Activated CD4-positive, alpha-beta memory T cell treated with anti-CD3 and anti-CD28 coated beads, Interleukin-2, amount 10 ng/mL, durations not matched to agents 7 days and 5 days (primary cell): ENCODE measurements around the gene TMPRSS6. TPM values are rescaled to one million over a fixed set of nuclear protein-coding genes. Genes with fewer than 3 reads are reported as not detected.
"Not testable (repeated sequence)": the region's sequence is repeated elsewhere in the genome, so short reads cannot be mapped to it uniquely, and the experiment has no call there.

Experiments used
- CTCF ChIA-PET: fragments of 350-600 bp; sonication (Branson Sonifier 250); formaldehyde crosslinking; loops from one replicate; lab custom pipeline; 2021; ENCODE audit warnings: antibody characterized with exemption, inconsistent platforms; lab: Charles Lee
- POLR2A ChIA-PET: fragments of 350-600 bp; sonication (Branson Sonifier 250); formaldehyde crosslinking; loops from one replicate; lab custom pipeline; 2021; ENCODE audit warnings: antibody characterized with exemption; lab: Charles Lee
- DNase-seq: peaks from one replicate; pipeline ENCODE4 v3.0.0-alpha.2; 2020
- H3K27ac Mint-ChIP-seq: one replicate; pipeline ENCODE4 v1.8.0; 2021; ENCODE audit warnings: mild to moderate bottlenecking, mixed read lengths
- H3K27me3 Mint-ChIP-seq: one replicate; pipeline ENCODE4 v1.8.0; 2021; ENCODE audit warnings: mixed read lengths
- H3K36me3 Mint-ChIP-seq: one replicate; pipeline ENCODE4 v1.8.0; 2021; ENCODE audit warnings: low read depth, mixed read lengths
- H3K4me1 Mint-ChIP-seq: one replicate; pipeline ENCODE4 v1.8.0; 2021; ENCODE audit warnings: mixed read lengths
- H3K4me3 Mint-ChIP-seq: one replicate; pipeline ENCODE4 v1.8.0; 2021; ENCODE audit warnings: mild to moderate bottlenecking, mixed read lengths
- H3K9me3 Mint-ChIP-seq: one replicate; pipeline ENCODE4 v1.8.0; 2021; ENCODE audit warnings: mixed read lengths
- total RNA-seq, 2 experiments: library from RNA; stranded (reverse); gene quantifications; one replicate each; pipeline ENCODE4 v1.2.3, GENCODE V29; 2021

TMPRSS6 gene
- total RNA-seq, 2 experiments from 2014 or later = 14.0 to 14.7 TPM

- Mint-ChIP-seq H3K9me3 (no peaks in the 10 kb centered on the region), H3K27me3 (no peaks in the 10 kb centered on the region), H3K36me3 (peaks cover 9% of the 10 kb centered on the region), H3K4me1 (peaks cover 87% of the 10 kb centered on the region), H3K27ac (peak overlapping the region; percentile 100), H3K4me3 (peak overlapping the region; percentile 70)
- DNase-seq = peak; percentile 34
- ChIA-PET CTCF (interaction anchor here (1.1 to 5.2 kb wide), 18 partner anchors 10 to 487 kb away, joined by 3 to 81 read pairs (median 6); partner anchors contain the start of genes IL2RB, KCTD17 and RAC2), POLR2A (interaction anchor here (0.9 to 6.2 kb wide), 21 partner anchors 8 to 304 kb away, joined by 3 to 194 read pairs (median 7); partner anchors contain the start of genes IL2RB, KCTD17, MPST and RAC2)
These were observed 29.1 kb downstream of the TMPRSS6 start for GRCh38 chr22:37080438-37080837.

- peak overlapping the region; percentile 100 for H3K27ac Mint-ChIP-seq
- CTCF ChIA-PET = interaction anchor here (0.8 to 5.2 kb wide), 26 partner anchors 11 to 488 kb away, joined by 3 to 81 read pairs (median 4); partner anchors contain the start of genes IL2RB, KCTD17 and RAC2
- H3K4me1 Mint-ChIP-seq = peaks cover 86% of the 10 kb centered on the region
- no peaks in the 10 kb centered on the region for H3K9me3 Mint-ChIP-seq
- no peaks in the 10 kb centered on the region for H3K27me3 Mint-ChIP-seq
- POLR2A ChIA-PET = interaction anchor here (0.8 to 6.2 kb wide), 26 partner anchors 9 to 826 kb away, joined by 3 to 194 read pairs (median 4); partner anchors contain the start of genes IL2RB, KCTD17, MPST and NCF4
- H3K36me3 Mint-ChIP-seq = peaks cover 9% of the 10 kb centered on the region
- H3K4me3 Mint-ChIP-seq = peak overlapping the region; percentile 70
- DNase-seq = peak; percentile 95
These were observed 29.8 kb downstream of the TMPRSS6 start for GRCh38 chr22:37079668-37080171.

GRCh38 chr22:37079158-37079557, 30.4 kb downstream of the TMPRSS6 start:
- Mint-ChIP-seq H3K4me1 (peaks cover 81% of the 10 kb centered on the region), H3K27ac (peak overlapping the region; percentile 100), H3K9me3 (no peaks in the 10 kb centered on the region), H3K36me3 (peaks cover 9% of the 10 kb centered on the region), H3K27me3 (no peaks in the 10 kb centered on the region), H3K4me3 (peak overlapping the region; percentile 70)
- CTCF ChIA-PET = interaction anchor here (0.8 to 5.2 kb wide), 25 partner anchors 11 to 488 kb away, joined by 3 to 81 read pairs (median 4); partner anchors contain the start of genes IL2RB, KCTD17 and RAC2
- DNase-seq = peak; percentile 39
- POLR2A ChIA-PET = interaction anchor here (0.8 to 6.2 kb wide), 22 partner anchors 10 to 825 kb away, joined by 3 to 194 read pairs (median 7); partner anchors contain the start of genes IL2RB, KCTD17, MPST and NCF4

GRCh38 chr22:37077802-37078448, 31.6 kb downstream of the TMPRSS6 start:
- Mint-ChIP-seq H3K4me3 (peak overlapping the region; percentile 1), H3K27ac (peak overlapping the region; percentile 100), H3K36me3 (peaks cover 3% of the 10 kb centered on the region), H3K9me3 (no peaks in the 10 kb centered on the region), H3K4me1 (peaks cover 68% of the 10 kb centered on the region), H3K27me3 (no peaks in the 10 kb centered on the region)
- POLR2A ChIA-PET = interaction anchor here (0.7 to 6.2 kb wide), 8 partner anchors 45 to 128 kb away, joined by 3 to 194 read pairs (median 28); partner anchors contain the start of gene IL2RB
- DNase-seq = peak; percentile 88
- CTCF ChIA-PET = interaction anchor here (0.9 to 5.2 kb wide), 10 partner anchors 11 to 183 kb away, joined by 3 to 81 read pairs (median 4); partner anchors contain the start of gene KCTD17

- Mint-ChIP-seq H3K27ac (no peak overlapping the region), H3K9me3 (no peaks in the 10 kb centered on the region), H3K4me3 (no peak overlapping the region), H3K27me3 (no peaks in the 10 kb centered on the region), H3K4me1 (peaks cover 48% of the 10 kb centered on the region), H3K36me3 (no peaks in the 10 kb centered on the region)
- ChIA-PET POLR2A (interaction anchor here (1.0 to 1.9 kb wide), 9 partner anchors 47 to 153 kb away, joined by 3 to 11 read pairs (median 4); partner anchors contain the start of gene IL2RB), CTCF (interaction anchor here (0.6 to 2.5 kb wide), 7 partner anchors 46 to 499 kb away, joined by 3 to 15 read pairs (median 5); no protein-coding TSS in a partner anchor)
- no peak for DNase-seq
These were observed 33.6 kb downstream of the TMPRSS6 start for GRCh38 chr22:37075822-37076433.

- H3K36me3 Mint-ChIP-seq = no peaks in the 10 kb centered on the region
- ChIA-PET POLR2A (interaction anchor here (1.1 kb wide), 1 partner anchor 52 kb away, joined by 3 read pairs; no protein-coding TSS in a partner anchor), CTCF (interaction anchor here (0.6 to 2.5 kb wide), 2 partner anchors 87 to 125 kb away, joined by 3 to 9 read pairs; no protein-coding TSS in a partner anchor)
- H3K4me3 Mint-ChIP-seq = no peak overlapping the region
- no peak overlapping the region for H3K27ac Mint-ChIP-seq
- H3K27me3 Mint-ChIP-seq = peaks cover 1% of the 10 kb centered on the region
- no peak for DNase-seq
- H3K4me1 Mint-ChIP-seq = peaks cover 40% of the 10 kb centered on the region
- H3K9me3 Mint-ChIP-seq = no peaks in the 10 kb centered on the region
These were observed 34.5 kb downstream of the TMPRSS6 start for GRCh38 chr22:37075046-37075445.

GRCh38 chr22:37074537-37074936, 35.0 kb downstream of the TMPRSS6 start:
- no peak for DNase-seq
- no peaks in the 10 kb centered on the region for H3K36me3 Mint-ChIP-seq
- POLR2A ChIA-PET = no interaction called here
- CTCF ChIA-PET = interaction anchor here (0.6 to 1.5 kb wide), 2 partner anchors 76 to 125 kb away, joined by 3 read pairs; no protein-coding TSS in a partner anchor
- no peaks in the 10 kb centered on the region for H3K9me3 Mint-ChIP-seq
- H3K4me1 Mint-ChIP-seq = peaks cover 34% of the 10 kb centered on the region
- H3K27ac Mint-ChIP-seq = no peak overlapping the region
- no peak overlapping the region for H3K4me3 Mint-ChIP-seq
- H3K27me3 Mint-ChIP-seq = peaks cover 5% of the 10 kb centered on the region

GRCh38 chr22:37072673-37073072, 36.8 kb downstream of the TMPRSS6 start:
- Mint-ChIP-seq H3K27me3 (peaks cover 14% of the 10 kb centered on the region), H3K27ac (no peak overlapping the region), H3K36me3 (no peaks in the 10 kb centered on the region), H3K4me3 (no peak overlapping the region), H3K9me3 (no peaks in the 10 kb centered on the region), H3K4me1 (peaks cover 17% of the 10 kb centered on the region)
- no peak for DNase-seq
- CTCF ChIA-PET = interaction anchor here (1.1 kb wide), 1 partner anchor 127 kb away, joined by 3 read pairs; no protein-coding TSS in a partner anchor
- POLR2A ChIA-PET = no interaction called here

GRCh38 chr22:37071850-37072592, 37.5 kb downstream of the TMPRSS6 start:
- H3K27ac Mint-ChIP-seq, H3K36me3 Mint-ChIP-seq, H3K9me3 Mint-ChIP-seq, H3K4me3 Mint-ChIP-seq, CTCF ChIA-PET, DNase-seq, POLR2A ChIA-PET: not testable (repeated sequence)
- Mint-ChIP-seq H3K27me3 (peaks cover 14% of the 10 kb centered on the region), H3K4me1 (peaks cover 13% of the 10 kb centered on the region)

GRCh38 chr22:37070744-37071143, 38.8 kb downstream of the TMPRSS6 start:
- Mint-ChIP-seq H3K27ac (no peak overlapping the region), H3K4me3 (no peak overlapping the region), H3K9me3 (no peaks in the 10 kb centered on the region), H3K27me3 (peaks cover 14% of the 10 kb centered on the region), H3K36me3 (no peaks in the 10 kb centered on the region), H3K4me1 (peaks cover 6% of the 10 kb centered on the region)
- CTCF ChIA-PET = no interaction called here
- POLR2A ChIA-PET = no interaction called here
- DNase-seq = no peak

GRCh38 chr22:37070334-37070733, 39.2 kb downstream of the TMPRSS6 start:
- ChIA-PET CTCF (no interaction called here), POLR2A (interaction anchor here (0.9 kb wide), 1 partner anchor 79 kb away, joined by 3 read pairs; the partner anchor contains the start of gene IL2RB)
- Mint-ChIP-seq H3K27me3 (peaks cover 14% of the 10 kb centered on the region), H3K4me1 (peaks cover 2% of the 10 kb centered on the region), H3K4me3 (no peak overlapping the region), H3K9me3 (no peaks in the 10 kb centered on the region), H3K27ac (no peak overlapping the region), H3K36me3 (no peaks in the 10 kb centered on the region)
- no peak for DNase-seq

- Mint-ChIP-seq H3K4me3 (no peak overlapping the region), H3K9me3 (no peaks in the 10 kb centered on the region), H3K27me3 (peaks cover 14% of the 10 kb centered on the region), H3K27ac (no peak overlapping the region), H3K36me3 (peaks cover under 1% of the 10 kb centered on the region), H3K4me1 (no peaks in the 10 kb centered on the region)
- ChIA-PET POLR2A (interaction anchor here (0.9 kb wide), 1 partner anchor 80 kb away, joined by 3 read pairs; the partner anchor contains the start of gene IL2RB), CTCF (no interaction called here)
- DNase-seq = no peak
These were observed 39.8 kb downstream of the TMPRSS6 start for GRCh38 chr22:37069719-37070118.
